DND-41 (cell line): ENCODE results near the gene SWAP70.

ENCODE experiments used
- ATAC-seq: fragments of 200-7000 bp; cut with Tn5 transposase; 3 replicates; pipeline ENCODE4 v1.9.1; 2021; ENCODE audit warnings: low read depth; ENCODE audit not compliant: insufficient read depth
- DNase-seq: peaks from one replicate; pipeline ENCODE4 v3.0.0-alpha.2; 2020
- H2AFZ ChIP-seq: 2 replicates; pipeline ENCODE4 v1.6.0; 2012; ENCODE audit warnings: low read depth, low read length
- H3K27ac ChIP-seq: 2 replicates; pipeline ENCODE4 v1.5.1; 2012; ENCODE audit warnings: low read length, inconsistent platforms
- H3K27me3 ChIP-seq: fragments of 200-600 bp; sonication (generic); 2 replicates; pipeline ENCODE4 v1.6.0; 2012; ENCODE audit warnings: low read length, mild to moderate bottlenecking, inconsistent platforms; ENCODE audit not compliant: insufficient read depth, poor library complexity
- H3K36me3 ChIP-seq: 2 replicates; pipeline ENCODE4 v1.5.1; 2012; ENCODE audit warnings: low read length, inconsistent platforms; ENCODE audit not compliant: insufficient read depth
- H3K4me1 ChIP-seq: 2 replicates; pipeline ENCODE4 v1.5.1; 2012; ENCODE audit warnings: mild to moderate bottlenecking, low read length; ENCODE audit not compliant: insufficient read depth
- H3K4me2 ChIP-seq: 2 replicates; pipeline ENCODE4 v1.6.0; 2012; ENCODE audit warnings: mild to moderate bottlenecking, moderate library complexity, low read length, inconsistent platforms; ENCODE audit not compliant: insufficient read depth
- H3K4me3 ChIP-seq, 2 experiments: fragments of 200-600 bp in 1 of 2; shearing (Covaris generic) in 1 of 2; 2 replicates each; pipeline ENCODE4 v1.5.1; 2012 to 2016; ENCODE audit warnings: inconsistent platforms in 2 of 2, low read length in 2 of 2, mild to moderate bottlenecking in 2 of 2, low read depth in 1 of 2, moderate library complexity in 1 of 2
- H3K79me2 ChIP-seq: 2 replicates; pipeline ENCODE4 v1.6.0; 2012; ENCODE audit warnings: low read length, inconsistent platforms; ENCODE audit not compliant: insufficient read depth
- H3K9ac ChIP-seq: 2 replicates; pipeline ENCODE4 v1.6.0; 2012; ENCODE audit warnings: low read depth, mild to moderate bottlenecking, inconsistent platforms, low read length, moderate library complexity
- H3K9me3 ChIP-seq: 2 replicates; pipeline ENCODE4 v1.5.1; 2012; ENCODE audit warnings: low read length, moderate library complexity, mild to moderate bottlenecking, inconsistent platforms; ENCODE audit not compliant: insufficient read depth, severe bottlenecking
- H4K20me1 ChIP-seq: 2 replicates; pipeline ENCODE4 v1.6.0; 2012; ENCODE audit warnings: low read length; ENCODE audit not compliant: insufficient read depth
- EZH2 ChIP-seq: IDR thresholded peaks from 3 replicates; pipeline ENCODE4 v1.6.1; 2012; ENCODE audit warnings: borderline replicate concordance, low read depth, mild to moderate bottlenecking, moderate library complexity, low read length, inconsistent platforms; ENCODE audit not compliant: severe bottlenecking
- TF ChIP-seq, protein P1 (sequence below): IDR thresholded peaks from 2 replicates; pipeline ENCODE4 v1.5.1; 2012; ENCODE audit warnings: borderline replicate concordance, low read length, moderate library complexity, mild to moderate bottlenecking; ENCODE audit not compliant: poor library complexity, severe bottlenecking; ENCODE audit errors: extremely low read depth

Gene SWAP70

DNA sequence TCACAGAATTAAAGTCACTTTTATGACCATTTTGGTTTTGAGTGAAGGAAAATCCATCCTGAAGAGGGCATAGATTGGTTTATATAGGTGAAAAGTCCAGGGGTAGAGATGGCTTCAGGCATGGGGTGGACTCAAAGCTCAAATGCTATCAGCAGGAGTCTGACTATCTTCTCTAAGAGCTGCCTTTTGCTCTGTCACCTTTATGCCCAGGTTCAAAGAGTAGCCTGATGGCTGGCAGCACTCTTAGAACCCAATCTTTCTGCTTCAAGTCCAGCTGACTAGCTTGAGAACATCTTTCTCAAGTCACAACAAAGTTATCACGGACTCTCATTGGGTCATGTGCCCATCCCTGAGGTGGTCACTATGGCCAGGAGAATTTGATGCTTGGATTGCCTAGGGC lies 27.2 kb upstream of the SWAP70 start:
- H3K27ac ChIP-seq: no peak overlapping the region
- no peak overlapping the region for H3K9ac ChIP-seq
- H3K36me3 ChIP-seq: no peaks in the 10 kb centered on the region
- no peak for ATAC-seq
- DNase-seq: no peak
- no peaks in the 10 kb centered on the region for H3K79me2 ChIP-seq
- H3K4me2 ChIP-seq: no peak overlapping the region
- no peaks in the 10 kb centered on the region for H3K27me3 ChIP-seq
- H3K9me3 ChIP-seq: peaks cover 3% of the 10 kb centered on the region
- H3K4me3 ChIP-seq: no peak overlapping the region
- no peaks in the 10 kb centered on the region for H4K20me1 ChIP-seq
- no peaks in the 10 kb centered on the region for H3K4me1 ChIP-seq
- no peak for TF ChIP-seq EZH2
- TF ChIP-seq, protein P1, sequence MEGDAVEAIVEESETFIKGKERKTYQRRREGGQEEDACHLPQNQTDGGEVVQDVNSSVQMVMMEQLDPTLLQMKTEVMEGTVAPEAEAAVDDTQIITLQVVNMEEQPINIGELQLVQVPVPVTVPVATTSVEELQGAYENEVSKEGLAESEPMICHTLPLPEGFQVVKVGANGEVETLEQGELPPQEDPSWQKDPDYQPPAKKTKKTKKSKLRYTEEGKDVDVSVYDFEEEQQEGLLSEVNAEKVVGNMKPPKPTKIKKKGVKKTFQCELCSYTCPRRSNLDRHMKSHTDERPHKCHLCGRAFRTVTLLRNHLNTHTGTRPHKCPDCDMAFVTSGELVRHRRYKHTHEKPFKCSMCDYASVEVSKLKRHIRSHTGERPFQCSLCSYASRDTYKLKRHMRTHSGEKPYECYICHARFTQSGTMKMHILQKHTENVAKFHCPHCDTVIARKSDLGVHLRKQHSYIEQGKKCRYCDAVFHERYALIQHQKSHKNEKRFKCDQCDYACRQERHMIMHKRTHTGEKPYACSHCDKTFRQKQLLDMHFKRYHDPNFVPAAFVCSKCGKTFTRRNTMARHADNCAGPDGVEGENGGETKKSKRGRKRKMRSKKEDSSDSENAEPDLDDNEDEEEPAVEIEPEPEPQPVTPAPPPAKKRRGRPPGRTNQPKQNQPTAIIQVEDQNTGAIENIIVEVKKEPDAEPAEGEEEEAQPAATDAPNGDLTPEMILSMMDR: no peak
- no peak overlapping the region for H2AFZ ChIP-seq

DNA sequence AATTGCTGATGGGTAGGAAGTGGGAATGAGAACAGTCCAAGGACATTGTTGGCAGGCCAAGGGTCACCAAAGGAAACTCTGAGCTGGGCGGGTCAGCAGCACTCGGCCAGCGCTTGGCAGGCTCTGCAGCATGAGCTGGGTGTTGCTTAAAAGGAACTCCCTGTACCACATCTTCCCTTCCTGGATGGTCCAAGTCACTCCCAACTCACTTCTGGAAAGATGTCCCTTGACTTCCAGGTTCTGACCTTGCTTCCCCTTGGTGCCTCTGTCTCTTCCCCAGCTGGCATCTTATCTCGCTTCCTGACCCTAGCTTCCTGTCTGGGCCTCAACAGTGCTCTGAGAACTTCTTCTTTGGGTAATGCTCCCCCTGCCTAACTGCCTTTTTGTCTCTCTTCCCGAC lies 24.8 kb upstream of the SWAP70 start:
- TF ChIP-seq EZH2: no peak
- TF ChIP-seq, protein P1: no peak
- H2AFZ ChIP-seq: no peak overlapping the region
- no peaks in the 10 kb centered on the region for H3K27me3 ChIP-seq
- no peak overlapping the region for H3K27ac ChIP-seq
- H3K4me1 ChIP-seq: no peaks in the 10 kb centered on the region
- DNase-seq: no peak
- no peaks in the 10 kb centered on the region for H3K9me3 ChIP-seq
- no peak overlapping the region for H3K9ac ChIP-seq
- H3K4me3 ChIP-seq: no peak overlapping the region
- 0 out of 3 replicates have a peak, but pooled peaks have one; percentile 37 for ATAC-seq
- H3K36me3 ChIP-seq: no peaks in the 10 kb centered on the region
- H3K4me2 ChIP-seq: no peak overlapping the region
- no peaks in the 10 kb centered on the region for H4K20me1 ChIP-seq
- H3K79me2 ChIP-seq: no peaks in the 10 kb centered on the region

DNA sequence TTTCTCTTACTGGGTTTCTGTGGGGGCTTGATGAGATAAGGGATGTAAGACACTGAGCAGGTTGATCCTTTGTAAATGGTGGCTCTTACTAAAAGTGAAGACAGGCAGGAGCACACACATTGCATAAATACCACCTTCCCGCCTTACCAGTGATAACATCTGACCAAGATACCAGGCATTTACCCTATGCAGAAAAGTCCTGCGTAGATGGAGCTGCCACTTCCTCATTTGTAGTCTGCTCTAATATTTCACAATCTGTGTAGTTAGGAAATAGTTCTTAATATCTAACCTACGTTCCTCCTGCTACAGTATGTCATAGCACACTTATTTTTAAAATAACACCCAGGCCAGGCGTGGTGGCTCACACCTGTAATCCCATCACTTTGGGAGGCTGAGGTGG lies 23.9 kb upstream of the SWAP70 start:
- DNase-seq (no peak), ATAC-seq (no peak)
- H3K36me3 ChIP-seq: no peaks in the 10 kb centered on the region
- H3K27me3 ChIP-seq: no peaks in the 10 kb centered on the region
- no peaks in the 10 kb centered on the region for H3K79me2 ChIP-seq
- H3K4me1 ChIP-seq: no peaks in the 10 kb centered on the region
- H3K27ac ChIP-seq: no peak overlapping the region
- no peak overlapping the region for H3K4me2 ChIP-seq
- H2AFZ ChIP-seq: no peak overlapping the region
- H3K9ac ChIP-seq: no peak overlapping the region
- H3K4me3 ChIP-seq: no peak overlapping the region
- no peaks in the 10 kb centered on the region for H4K20me1 ChIP-seq
- TF ChIP-seq, protein P1: no peak
- TF ChIP-seq EZH2: no peak
- H3K9me3 ChIP-seq: no peaks in the 10 kb centered on the region

DNA sequence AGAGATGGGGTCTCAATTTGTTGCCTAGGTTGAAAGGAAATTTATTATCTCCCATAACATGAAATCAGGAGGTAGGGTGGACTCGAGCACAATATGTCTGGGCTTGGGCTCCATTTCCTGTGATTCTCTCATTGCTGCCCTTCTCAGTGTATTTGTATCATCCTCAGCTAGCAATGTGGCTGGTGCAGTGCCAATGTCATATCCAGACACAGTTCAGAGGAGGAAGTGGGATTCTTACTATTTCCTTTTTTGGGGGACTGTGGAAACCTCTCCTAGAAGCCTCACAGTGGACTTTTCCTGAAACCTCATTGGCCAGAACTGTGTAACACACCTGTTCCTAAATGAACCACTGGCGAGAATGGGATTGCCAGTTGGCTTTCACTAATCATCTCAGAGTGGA lies 21.0 kb upstream of the SWAP70 start:
- no peak overlapping the region for H3K9ac ChIP-seq
- no peaks in the 10 kb centered on the region for H3K36me3 ChIP-seq
- H3K79me2 ChIP-seq: no peaks in the 10 kb centered on the region
- H3K4me3 ChIP-seq: no peak overlapping the region
- H3K27ac ChIP-seq: no peak overlapping the region
- H3K27me3 ChIP-seq: no peaks in the 10 kb centered on the region
- DNase-seq (no peak), ATAC-seq (no peak)
- no peaks in the 10 kb centered on the region for H3K9me3 ChIP-seq
- H4K20me1 ChIP-seq: no peaks in the 10 kb centered on the region
- H3K4me1 ChIP-seq: no peaks in the 10 kb centered on the region
- TF ChIP-seq, protein P1: no peak
- no peak for TF ChIP-seq EZH2
- H2AFZ ChIP-seq: no peak overlapping the region
- no peak overlapping the region for H3K4me2 ChIP-seq
